Skeletal muscle tissue (tissue), 4 donors: ENCODE data around the gene PAX7. TPM values are rescaled to one million over a fixed set of nuclear protein-coding genes. Genes with fewer than 3 reads are reported as not detected.

ENCODE experiments used
- H3K27ac ChIP-seq: one replicate; pipeline ENCODE4 v1.7.0; 2013; ENCODE audit warnings: mild to moderate bottlenecking, low read depth, low read length, inconsistent platforms
- H3K27me3 ChIP-seq, 3 donors: one replicate each; pipeline ENCODE4 v1.7.0; 2013; ENCODE audit warnings: low read length in 3 of 3; ENCODE audit not compliant: control insufficient read depth in 3 of 3, insufficient read depth in 3 of 3
- H3K36me3 ChIP-seq, 3 donors: one replicate each; pipeline ENCODE4 v1.7.0; 2013; ENCODE audit warnings: low read length in 3 of 3; ENCODE audit not compliant: control insufficient read depth in 3 of 3, insufficient read depth in 3 of 3
- H3K4me1 ChIP-seq, 3 donors: one replicate each; pipeline ENCODE4 v1.7.0; 2013; ENCODE audit warnings: low read length in 3 of 3, mild to moderate bottlenecking in 3 of 3; ENCODE audit not compliant: control insufficient read depth in 3 of 3, insufficient read depth in 3 of 3
- H3K4me3 ChIP-seq, 3 donors: one replicate each; pipeline ENCODE4 v1.7.0; 2013; ENCODE audit warnings: low read length in 3 of 3
- H3K9ac ChIP-seq, 3 donors: one replicate each; pipeline ENCODE4 v1.7.0; 2013; ENCODE audit warnings: low read length in 3 of 3, mild to moderate bottlenecking in 3 of 3, moderate library complexity in 2 of 3, low read depth in 1 of 3
- H3K9me3 ChIP-seq, 3 donors: one replicate each; pipeline ENCODE4 v1.7.0; 2013; ENCODE audit warnings: low read length in 3 of 3; ENCODE audit not compliant: control insufficient read depth in 3 of 3
- total RNA-seq: library from RNA; depleted of rRNA; stranded (reverse); fragments of >200 nt; gene quantifications from one replicate; pipeline ENCODE4 v1.2.3, GENCODE V29; 2014
- donor health status: Osteomylitis.

Gene PAX7
- total RNA-seq, 1 donor from 2014 or later = 13.0 TPM

GRCh38 chr1:18640228-18641004 lies 9.8 kb downstream of the PAX7 start:
- H3K4me3 ChIP-seq = no peak overlapping the region
- peaks cover 0 to 6% (median 0%) of the 10 kb centered on the region in 3 donors for H3K4me1 ChIP-seq
- H3K36me3 ChIP-seq = no peaks in the 10 kb centered on the region
- H3K9ac ChIP-seq = no peak overlapping the region
- H3K9me3 ChIP-seq = no peaks in the 10 kb centered on the region
- H3K27me3 ChIP-seq = peaks cover 85 to 90% (median 89%) of the 10 kb centered on the region in 3 donors
- H3K27ac ChIP-seq = no peak overlapping the region

GRCh38 chr1:18641005-18641941 lies 10.6 kb downstream of the PAX7 start:
- Histone ChIP-seq H3K9me3 (no peaks in the 10 kb centered on the region), H3K27me3 (peaks cover 85 to 90% (median 89%) of the 10 kb centered on the region in 3 donors), H3K4me3 (no peak overlapping the region), H3K9ac (peak overlapping the region in 1 of 3 donors; percentile 20), H3K4me1 (peaks cover 0 to 6% (median 0%) of the 10 kb centered on the region in 3 donors), H3K36me3 (no peaks in the 10 kb centered on the region), H3K27ac (no peak overlapping the region)

- Histone ChIP-seq H3K4me3 (no peak overlapping the region), H3K9ac (no peak overlapping the region), H3K27ac (no peak overlapping the region), H3K36me3 (no peaks in the 10 kb centered on the region), H3K9me3 (no peaks in the 10 kb centered on the region), H3K4me1 (peaks cover 0 to 8% (median 0%) of the 10 kb centered on the region in 3 donors), H3K27me3 (peaks cover 83 to 87% (median 85%) of the 10 kb centered on the region in 3 donors)
Observed at GRCh38 chr1:18642278-18643095, 11.8 kb downstream of the PAX7 start.

GRCh38 chr1:18643154-18644012 lies 12.7 kb downstream of the PAX7 start:
- no peak overlapping the region for H3K27ac ChIP-seq
- no peaks in the 10 kb centered on the region for H3K9me3 ChIP-seq
- H3K4me1 ChIP-seq = peaks cover 0 to 8% (median 0%) of the 10 kb centered on the region in 3 donors
- no peak overlapping the region for H3K4me3 ChIP-seq
- no peaks in the 10 kb centered on the region for H3K36me3 ChIP-seq
- H3K9ac ChIP-seq = peak overlapping the region in 1 of 3 donors; percentile 16
- peaks cover 83 to 84% (median 83%) of the 10 kb centered on the region in 3 donors for H3K27me3 ChIP-seq

GRCh38 chr1:18644013-18644399 lies 13.4 kb downstream of the PAX7 start:
- no peak overlapping the region for H3K4me3 ChIP-seq
- H3K4me1 ChIP-seq = peaks cover 0 to 8% (median 0%) of the 10 kb centered on the region in 3 donors
- H3K9ac ChIP-seq = peak overlapping the region in 1 of 3 donors; percentile 8
- no peaks in the 10 kb centered on the region for H3K9me3 ChIP-seq
- H3K27me3 ChIP-seq = peaks cover 83 to 84% (median 84%) of the 10 kb centered on the region in 3 donors
- H3K27ac ChIP-seq = no peak overlapping the region
- H3K36me3 ChIP-seq = no peaks in the 10 kb centered on the region

- no peaks in the 10 kb centered on the region for H3K9me3 ChIP-seq
- H3K27me3 ChIP-seq = peaks cover 82 to 85% (median 84%) of the 10 kb centered on the region in 3 donors
- no peaks in the 10 kb centered on the region for H3K36me3 ChIP-seq
- no peak overlapping the region for H3K4me3 ChIP-seq
- H3K4me1 ChIP-seq = peaks cover 0 to 8% (median 0%) of the 10 kb centered on the region in 3 donors
- H3K9ac ChIP-seq = no peak overlapping the region
- no peak overlapping the region for H3K27ac ChIP-seq
Observed at GRCh38 chr1:18644446-18644845, 13.8 kb downstream of the PAX7 start.

- H3K4me1 ChIP-seq = peaks cover 0 to 8% (median 0%) of the 10 kb centered on the region in 3 donors
- H3K27me3 ChIP-seq = peaks cover 83 to 85% (median 84%) of the 10 kb centered on the region in 3 donors
- H3K27ac ChIP-seq = no peak overlapping the region
- no peak overlapping the region for H3K9ac ChIP-seq
- H3K4me3 ChIP-seq = no peak overlapping the region
- no peaks in the 10 kb centered on the region for H3K9me3 ChIP-seq
- H3K36me3 ChIP-seq = no peaks in the 10 kb centered on the region
Observed at GRCh38 chr1:18644973-18645746, 14.5 kb downstream of the PAX7 start.

GRCh38 chr1:18645747-18646090 lies 15.1 kb downstream of the PAX7 start:
- Histone ChIP-seq H3K9ac (no peak overlapping the region), H3K27me3 (peaks cover 83 to 90% (median 85%) of the 10 kb centered on the region in 3 donors), H3K4me1 (peaks cover 0 to 8% (median 0%) of the 10 kb centered on the region in 3 donors), H3K9me3 (no peaks in the 10 kb centered on the region), H3K36me3 (no peaks in the 10 kb centered on the region), H3K27ac (no peak overlapping the region), H3K4me3 (no peak overlapping the region)
